T-helper 2 cell treated with Interferon-gamma antibody and Interleukin-4, amounts not matched to agents 5 μg/mL and 100 μg/mL, for 36 hours (primary cell): Measurements from ENCODE around the gene IL21R.
"Not testable (repeated sequence)": the region's sequence is repeated elsewhere in the genome, so short reads cannot be mapped to it uniquely, and the experiment has no call there.

Experiments
- DNase-seq: peaks from one replicate; pipeline ENCODE4 v3.0.0; 2021; ENCODE audit warnings: low spot score
- H3K27ac Mint-ChIP-seq: one replicate; pipeline ENCODE4 v1.8.0; 2021; ENCODE audit warnings: mild to moderate bottlenecking, mixed read lengths
- H3K27me3 Mint-ChIP-seq: one replicate; pipeline ENCODE4 v1.8.0; 2021; ENCODE audit warnings: low read depth, mixed read lengths
- H3K36me3 Mint-ChIP-seq: one replicate; pipeline ENCODE4 v1.8.0; 2021; ENCODE audit warnings: low read depth, mixed read lengths
- H3K4me1 Mint-ChIP-seq: one replicate; pipeline ENCODE4 v1.8.0; 2021; ENCODE audit warnings: low read depth, mixed read lengths
- H3K4me3 Mint-ChIP-seq: one replicate; pipeline ENCODE4 v1.8.0; 2022; ENCODE audit warnings: mild to moderate bottlenecking, moderate library complexity, mixed read lengths
- H3K9me3 Mint-ChIP-seq: one replicate; pipeline ENCODE4 v1.8.0; 2021; ENCODE audit warnings: mixed read lengths

IL21R gene

GRCh38 chr16:27402569-27402963 lies 592 bp downstream of the IL21R start:
- peaks cover 16% of the 10 kb centered on the region for H3K36me3 Mint-ChIP-seq
- H3K4me3 Mint-ChIP-seq, result peak overlapping the region; percentile 98
- DNase-seq, result no peak
- H3K27ac Mint-ChIP-seq, result peak overlapping the region; percentile 98
- H3K9me3 Mint-ChIP-seq, result no peaks in the 10 kb centered on the region
- no peaks in the 10 kb centered on the region for H3K27me3 Mint-ChIP-seq
- peaks cover 60% of the 10 kb centered on the region for H3K4me1 Mint-ChIP-seq

- DNase-seq, result peak; percentile 54
- Mint-ChIP-seq H3K4me1 (peaks cover 65% of the 10 kb centered on the region), H3K27ac (peak overlapping the region; percentile 98), H3K9me3 (no peaks in the 10 kb centered on the region), H3K4me3 (peak overlapping the region; percentile 98), H3K36me3 (peaks cover 21% of the 10 kb centered on the region), H3K27me3 (no peaks in the 10 kb centered on the region)
Observed at GRCh38 chr16:27402964-27403600, 1.1 kb downstream of the IL21R start.

- H3K4me1 Mint-ChIP-seq, result peaks cover 68% of the 10 kb centered on the region
- peak overlapping the region; percentile 98 for H3K4me3 Mint-ChIP-seq
- no peak for DNase-seq
- H3K27me3 Mint-ChIP-seq, result no peaks in the 10 kb centered on the region
- H3K27ac Mint-ChIP-seq, result peak overlapping the region; percentile 98
- no peaks in the 10 kb centered on the region for H3K9me3 Mint-ChIP-seq
- H3K36me3 Mint-ChIP-seq, result peaks cover 24% of the 10 kb centered on the region
Observed at GRCh38 chr16:27403601-27403992, 1.6 kb downstream of the IL21R start.

- peaks cover 28% of the 10 kb centered on the region for H3K36me3 Mint-ChIP-seq
- no peak for DNase-seq
- H3K27ac Mint-ChIP-seq, result peak overlapping the region; percentile 98
- H3K9me3 Mint-ChIP-seq, result no peaks in the 10 kb centered on the region
- no peaks in the 10 kb centered on the region for H3K27me3 Mint-ChIP-seq
- H3K4me1 Mint-ChIP-seq, result peaks cover 67% of the 10 kb centered on the region
- peak overlapping the region; percentile 98 for H3K4me3 Mint-ChIP-seq
Observed at GRCh38 chr16:27404163-27404823, 2.3 kb downstream of the IL21R start.

GRCh38 chr16:27405546-27406451 lies 3.8 kb downstream of the IL21R start:
- H3K27ac Mint-ChIP-seq, result peak overlapping the region; percentile 87
- DNase-seq, result peak; percentile 78
- H3K36me3 Mint-ChIP-seq, result peaks cover 40% of the 10 kb centered on the region
- no peaks in the 10 kb centered on the region for H3K27me3 Mint-ChIP-seq
- H3K4me1 Mint-ChIP-seq, result peaks cover 68% of the 10 kb centered on the region
- H3K9me3 Mint-ChIP-seq, result peaks cover 4% of the 10 kb centered on the region
- peak overlapping the region; percentile 77 for H3K4me3 Mint-ChIP-seq

GRCh38 chr16:27406511-27407128 lies 4.6 kb downstream of the IL21R start:
- Mint-ChIP-seq H3K36me3 (peaks cover 47% of the 10 kb centered on the region), H3K9me3 (peaks cover 10% of the 10 kb centered on the region), H3K27ac (peak overlapping the region; percentile 87), H3K4me1 (peaks cover 63% of the 10 kb centered on the region), H3K27me3 (no peaks in the 10 kb centered on the region), H3K4me3 (peak overlapping the region; percentile 77)
- DNase-seq, result no peak

GRCh38 chr16:27407133-27407532 lies 5.2 kb downstream of the IL21R start:
- peak overlapping the region; percentile 77 for H3K4me3 Mint-ChIP-seq
- H3K36me3 Mint-ChIP-seq, result peaks cover 52% of the 10 kb centered on the region
- H3K4me1 Mint-ChIP-seq, result peaks cover 64% of the 10 kb centered on the region
- H3K27me3 Mint-ChIP-seq, result no peaks in the 10 kb centered on the region
- DNase-seq, result no peak
- H3K27ac Mint-ChIP-seq, result peak overlapping the region; percentile 87
- H3K9me3 Mint-ChIP-seq, result peaks cover 16% of the 10 kb centered on the region

GRCh38 chr16:27408012-27408601 lies 6.1 kb downstream of the IL21R start:
- no peaks in the 10 kb centered on the region for H3K27me3 Mint-ChIP-seq
- peak; percentile 70 for DNase-seq
- H3K4me3 Mint-ChIP-seq, result peak overlapping the region; percentile 77
- H3K9me3 Mint-ChIP-seq, result peaks cover 25% of the 10 kb centered on the region
- peaks cover 59% of the 10 kb centered on the region for H3K4me1 Mint-ChIP-seq
- peak overlapping the region; percentile 87 for H3K27ac Mint-ChIP-seq
- H3K36me3 Mint-ChIP-seq, result peaks cover 56% of the 10 kb centered on the region

GRCh38 chr16:27408602-27409031 lies 6.6 kb downstream of the IL21R start:
- no peaks in the 10 kb centered on the region for H3K27me3 Mint-ChIP-seq
- H3K4me3 Mint-ChIP-seq, result peak overlapping the region; percentile 68
- H3K27ac Mint-ChIP-seq, result peak overlapping the region; percentile 72
- no peak for DNase-seq
- H3K9me3 Mint-ChIP-seq, result peaks cover 29% of the 10 kb centered on the region
- peaks cover 59% of the 10 kb centered on the region for H3K4me1 Mint-ChIP-seq
- H3K36me3 Mint-ChIP-seq, result peaks cover 59% of the 10 kb centered on the region

GRCh38 chr16:27409958-27410357 lies 8.0 kb downstream of the IL21R start:
- not testable (repeated sequence) for H3K4me3 Mint-ChIP-seq, DNase-seq, H3K27me3 Mint-ChIP-seq, H3K27ac Mint-ChIP-seq
- H3K36me3 Mint-ChIP-seq, result peaks cover 64% of the 10 kb centered on the region
- peaks cover 56% of the 10 kb centered on the region for H3K4me1 Mint-ChIP-seq
- H3K9me3 Mint-ChIP-seq, result peaks cover 33% of the 10 kb centered on the region

- Mint-ChIP-seq H3K4me1 (peaks cover 56% of the 10 kb centered on the region), H3K4me3 (no peak overlapping the region), H3K27ac (no peak overlapping the region), H3K9me3 (peaks cover 33% of the 10 kb centered on the region), H3K27me3 (no peaks in the 10 kb centered on the region), H3K36me3 (peaks cover 70% of the 10 kb centered on the region)
- DNase-seq, result no peak
Observed at GRCh38 chr16:27410761-27411160, 8.8 kb downstream of the IL21R start.

GRCh38 chr16:27413956-27414355 lies 12.0 kb downstream of the IL21R start:
- peaks cover 33% of the 10 kb centered on the region for H3K9me3 Mint-ChIP-seq

GRCh38 chr16:27414788-27415431 lies 12.9 kb downstream of the IL21R start:
- Mint-ChIP-seq H3K4me3 (no peak overlapping the region), H3K36me3 (peaks cover 74% of the 10 kb centered on the region), H3K27me3 (no peaks in the 10 kb centered on the region), H3K9me3 (peaks cover 34% of the 10 kb centered on the region), H3K27ac (no peak overlapping the region), H3K4me1 (peaks cover 32% of the 10 kb centered on the region)
- no peak for DNase-seq

More at GRCh38 chr16:27413956-27414355, 12.0 kb downstream of the IL21R start:
- Mint-ChIP-seq H3K4me3 (no peak overlapping the region), H3K4me1 (peaks cover 33% of the 10 kb centered on the region), H3K36me3 (peaks cover 74% of the 10 kb centered on the region), H3K27ac (no peak overlapping the region), H3K27me3 (no peaks in the 10 kb centered on the region)
- no peak for DNase-seq
